GM19099 (cell line): ENCODE results near the gene POMC.

ENCODE experiments used
- POLR2A ChIP-seq: IDR thresholded peaks from 3 replicates; pipeline ENCODE4 v1.6.1; 2011; ENCODE audit warnings: low read depth; ENCODE audit not compliant: insufficient read length; ENCODE audit errors: extremely low read depth

POMC gene

GRCh38 chr2:25190536-25190935, 22.2 kb upstream of the POMC start:
- TF ChIP-seq POLR2A = no peak

- no peak for TF ChIP-seq POLR2A
Observed at GRCh38 chr2:25188405-25188804, 20.0 kb upstream of the POMC start.

GRCh38 chr2:25187729-25188350, 19.5 kb upstream of the POMC start:
- no peak for TF ChIP-seq POLR2A

- no peak for TF ChIP-seq POLR2A
Observed at GRCh38 chr2:25184254-25184653, 15.9 kb upstream of the POMC start.

- no peak for TF ChIP-seq POLR2A
Observed at GRCh38 chr2:25178976-25179375, 10.6 kb upstream of the POMC start.

GRCh38 chr2:25177211-25177611, 8.8 kb upstream of the POMC start:
- TF ChIP-seq POLR2A = no peak

GRCh38 chr2:25176541-25177181, 8.3 kb upstream of the POMC start:
- TF ChIP-seq POLR2A = no peak

- TF ChIP-seq POLR2A = no peak
Observed at GRCh38 chr2:25176138-25176537, 7.8 kb upstream of the POMC start.

- no peak for TF ChIP-seq POLR2A
Observed at GRCh38 chr2:25174192-25174861, 5.9 kb upstream of the POMC start.

- TF ChIP-seq POLR2A = no peak
Observed at GRCh38 chr2:25173719-25174118, 5.3 kb upstream of the POMC start.

GRCh38 chr2:25170888-25171287, 2.5 kb upstream of the POMC start:
- TF ChIP-seq POLR2A = no peak

GRCh38 chr2:25169073-25169470, 692 bp upstream of the POMC start:
- no peak for TF ChIP-seq POLR2A

GRCh38 chr2:25165992-25166875, 2.1 kb downstream of the POMC start:
- TF ChIP-seq POLR2A = no peak

GRCh38 chr2:25164561-25164960, 3.8 kb downstream of the POMC start:
- no peak for TF ChIP-seq POLR2A

- TF ChIP-seq POLR2A = peak; percentile 88
Observed at GRCh38 chr2:25161055-25161781, 7.2 kb downstream of the POMC start.
